ENCODE results near the gene TRAF3IP1.

TRAF3IP1 gene

DNA sequence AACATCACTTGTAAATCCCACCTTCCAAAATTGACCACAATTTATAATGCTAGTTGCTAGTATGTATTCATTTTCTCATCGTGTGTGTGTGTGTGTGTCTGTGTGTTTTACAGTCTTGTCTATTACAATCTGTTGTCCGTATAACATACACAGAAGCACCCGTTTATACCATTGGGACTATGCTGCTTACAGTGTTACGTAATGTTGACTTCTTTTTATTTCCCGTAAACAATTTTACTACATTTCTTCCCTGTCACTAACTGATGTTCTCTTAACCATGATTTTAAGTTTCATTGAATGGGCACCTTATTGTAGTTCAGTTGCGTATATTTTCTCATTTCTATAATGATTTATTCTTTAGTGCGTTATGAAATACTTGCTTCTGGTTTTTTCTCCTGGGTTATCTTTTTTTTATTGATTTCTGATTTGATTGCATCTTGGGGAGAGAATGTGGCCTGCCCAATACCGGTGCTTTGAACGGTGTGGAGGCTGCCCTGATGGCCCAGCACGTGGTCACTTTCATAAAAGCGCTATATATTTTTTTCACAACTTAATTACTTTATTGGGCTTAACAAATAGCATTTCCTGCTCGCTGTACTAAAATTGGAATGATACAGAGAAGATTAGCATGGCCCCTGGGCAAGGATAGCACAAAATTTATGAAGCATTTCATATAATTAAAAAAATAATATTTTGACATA lies 91.9 kb downstream of the TRAF3IP1 start:
- no peak for DNase-seq

DNA sequence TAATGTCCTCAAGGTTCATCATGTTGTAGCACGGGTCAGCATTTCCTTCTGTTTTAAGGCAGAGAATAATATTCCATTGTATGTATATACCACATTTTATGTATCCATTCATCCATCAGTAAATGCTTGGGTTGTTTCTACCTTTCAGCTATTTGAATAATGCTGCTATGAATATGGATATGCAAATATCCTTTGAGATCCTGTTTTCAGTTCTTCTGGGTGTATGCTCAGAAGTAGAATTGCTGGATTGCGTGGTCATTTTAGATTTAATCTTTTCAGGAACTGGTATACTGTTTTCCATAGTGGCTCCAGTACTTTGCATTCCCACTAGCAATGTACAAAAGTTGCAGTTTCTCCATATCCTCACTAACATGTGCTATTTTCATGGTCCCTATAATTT lies 93.0 kb downstream of the TRAF3IP1 start:
- no peak for DNase-seq

DNA sequence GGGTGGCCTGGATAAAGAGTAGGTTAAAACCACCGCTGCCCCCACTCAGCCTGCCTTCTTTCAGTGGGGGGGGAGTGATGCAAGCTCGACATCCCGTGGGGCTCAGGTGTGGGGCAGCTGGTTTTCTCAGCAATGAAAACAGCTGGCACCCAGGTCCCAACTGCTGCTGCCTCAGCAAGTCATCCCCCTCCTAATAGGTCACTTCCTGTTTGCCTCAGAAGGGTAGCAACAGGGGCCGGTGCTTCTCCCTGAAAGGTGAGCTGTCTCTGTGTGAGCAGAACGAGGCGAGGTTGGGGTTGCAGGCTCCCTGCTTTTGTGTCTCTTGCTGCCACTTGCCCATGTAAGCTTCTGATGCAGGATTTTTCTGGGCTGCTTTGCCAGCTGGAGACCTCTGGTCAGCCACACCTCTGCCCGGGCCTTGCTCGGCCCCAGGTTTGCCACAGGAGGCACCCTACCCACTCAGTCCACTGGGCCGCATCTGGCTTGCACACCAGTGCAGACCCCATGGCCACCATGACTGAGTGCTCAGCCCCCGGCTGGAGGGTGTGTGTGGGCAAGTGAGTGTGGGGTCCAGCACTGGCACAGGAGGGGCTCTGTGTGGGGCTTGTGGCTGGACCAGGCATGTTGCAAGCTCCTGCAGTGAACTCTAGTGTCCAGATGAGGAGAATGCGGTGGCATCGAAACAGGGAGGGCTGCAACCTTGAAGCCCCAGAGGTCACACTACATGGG lies 94.9 kb downstream of the TRAF3IP1 start:
- DNase-seq: no peak

DNA sequence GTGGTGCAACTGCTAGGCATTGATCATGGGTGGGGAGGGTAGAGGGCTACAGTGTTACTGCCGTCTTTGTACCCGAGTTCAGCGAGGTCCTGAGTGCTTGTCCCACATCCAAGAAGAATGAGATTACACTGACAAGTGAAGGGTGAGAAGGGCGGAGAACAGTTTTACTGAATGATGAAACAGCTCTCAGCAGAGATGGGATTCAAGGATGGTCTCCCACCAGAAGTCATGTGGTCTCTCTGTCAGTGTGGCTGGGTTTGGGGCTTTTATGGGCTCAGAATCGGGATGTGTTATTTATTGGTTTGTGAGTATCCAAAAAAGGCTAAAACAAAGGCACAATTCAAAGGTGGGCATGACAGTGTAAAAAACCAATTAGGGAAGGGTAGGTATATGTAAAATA lies 95.6 kb downstream of the TRAF3IP1 start:
- DNase-seq: no peak

DNA sequence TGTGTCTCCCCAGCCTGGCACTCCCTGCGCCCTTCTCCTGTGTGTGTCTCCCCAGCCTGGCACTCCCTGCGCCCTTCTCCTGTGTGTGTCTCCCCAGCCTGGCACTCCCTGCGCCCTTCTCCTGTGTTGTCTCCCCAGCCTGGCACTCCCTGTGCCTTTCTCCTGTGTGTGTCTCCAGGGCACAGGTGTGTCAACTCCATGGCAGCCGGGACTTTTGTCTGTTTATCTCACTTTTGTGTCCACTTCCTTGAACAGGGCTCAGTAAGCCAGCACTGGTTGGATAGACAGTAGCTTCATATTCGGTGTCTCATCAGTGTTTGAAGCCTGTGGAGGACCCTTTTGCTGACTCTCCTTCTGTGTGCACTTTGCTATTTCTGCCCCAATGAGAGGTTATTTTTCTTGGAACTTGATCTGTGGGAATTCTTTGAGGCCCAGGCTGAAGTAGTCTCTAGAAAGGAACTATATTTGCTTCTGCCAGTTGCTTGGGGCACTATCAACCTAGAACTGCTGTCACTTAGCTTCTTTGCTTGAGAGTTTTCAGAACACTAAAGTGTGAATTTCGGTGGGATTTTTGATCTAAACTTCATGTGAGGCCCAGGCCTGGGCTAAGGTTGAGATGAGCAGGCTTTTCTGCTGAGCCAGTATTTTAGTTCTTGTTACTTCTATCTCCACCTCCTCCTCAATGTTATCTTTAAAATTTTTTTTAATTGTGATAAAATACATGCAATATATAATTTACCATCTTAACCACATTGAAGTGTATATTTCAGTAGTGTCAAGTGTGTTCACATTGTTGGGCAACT lies 98.1 kb downstream of the TRAF3IP1 start:
- no peak for DNase-seq

DNA sequence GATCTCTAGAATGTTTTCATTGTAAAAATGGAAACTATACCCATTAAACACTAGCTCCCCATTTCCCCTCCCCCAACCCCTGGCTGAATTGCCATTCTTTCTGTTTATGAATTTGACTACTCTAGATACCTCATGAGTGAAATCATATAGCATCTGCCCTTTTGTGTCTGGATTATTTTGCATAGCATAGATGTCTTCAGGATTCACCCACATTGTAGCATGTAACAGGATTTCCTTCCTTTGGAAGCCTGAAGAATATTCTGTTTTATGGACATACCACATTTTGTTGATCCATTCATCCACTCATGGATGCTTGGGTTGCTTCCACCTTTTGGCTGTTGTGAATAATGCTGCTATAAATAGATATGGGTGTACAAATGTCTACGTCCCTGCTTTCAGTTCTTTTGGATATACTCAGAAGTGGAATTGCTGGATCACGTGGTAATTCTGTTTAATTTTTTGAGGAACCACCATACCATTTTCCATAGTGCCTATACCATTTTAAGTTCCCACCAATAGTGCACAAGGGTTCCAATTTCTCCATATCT lies 98.8 kb downstream of the TRAF3IP1 start:
- no peak for DNase-seq

DNA sequence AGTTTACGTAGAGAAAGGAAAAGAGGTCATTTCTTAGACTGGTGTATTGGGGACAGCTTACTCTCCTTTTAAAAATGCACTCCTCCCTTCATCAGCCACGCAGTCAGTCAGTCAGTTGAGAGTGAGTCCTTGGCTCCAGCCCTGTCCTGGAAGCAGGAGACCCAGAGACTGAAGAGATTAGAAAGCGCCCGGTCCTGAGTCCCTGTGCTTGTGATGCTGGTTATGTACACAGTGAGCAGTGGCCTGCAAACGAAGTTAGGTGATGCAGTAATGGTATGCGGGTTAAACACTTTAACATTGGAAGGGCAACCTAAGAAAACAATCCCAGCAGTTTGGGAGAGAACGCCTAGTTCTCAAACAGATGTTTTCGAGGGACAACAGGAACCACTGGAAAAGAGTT lies 100.1 kb downstream of the TRAF3IP1 start:
- no peak for DNase-seq

DNA sequence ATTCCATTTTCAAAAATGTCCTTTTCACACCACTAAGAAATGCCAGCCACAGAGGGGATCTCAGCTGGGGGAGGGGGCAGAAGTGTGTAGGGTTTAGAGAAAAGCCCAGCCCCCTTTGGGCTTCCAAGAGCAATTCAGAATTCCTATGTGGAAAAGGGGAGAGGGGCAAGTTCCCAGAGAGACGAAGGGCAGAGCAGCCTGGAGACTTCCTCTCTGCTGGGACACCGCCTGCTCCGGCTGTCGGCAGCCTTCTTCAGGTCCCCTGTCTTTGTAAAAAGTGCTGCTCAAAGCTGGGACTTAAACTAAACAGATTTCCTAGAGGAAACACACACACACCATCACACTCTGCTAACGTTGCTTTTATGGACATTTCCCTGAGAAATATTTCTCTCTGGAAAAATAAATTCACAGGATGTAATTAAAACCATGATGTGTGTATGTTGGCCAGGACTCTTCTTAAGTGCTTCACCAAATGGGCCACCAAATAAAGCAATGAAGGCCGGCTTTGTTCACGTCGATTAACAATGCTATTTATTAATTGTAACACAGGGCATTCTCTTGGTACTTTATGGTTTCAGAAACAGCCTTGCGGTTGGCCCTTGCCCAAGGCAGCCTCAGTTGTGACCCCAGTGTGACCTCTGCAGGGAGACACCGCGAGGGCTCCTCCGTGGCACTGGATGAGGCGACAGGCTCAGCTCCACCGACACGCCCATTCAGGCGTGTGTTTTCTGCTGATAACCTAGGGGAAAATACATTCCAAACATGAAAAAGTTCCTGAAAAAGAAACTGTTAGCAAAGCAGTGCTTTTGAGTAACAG lies 100.8 kb downstream of the TRAF3IP1 start:
- DNase-seq: no peak

DNA sequence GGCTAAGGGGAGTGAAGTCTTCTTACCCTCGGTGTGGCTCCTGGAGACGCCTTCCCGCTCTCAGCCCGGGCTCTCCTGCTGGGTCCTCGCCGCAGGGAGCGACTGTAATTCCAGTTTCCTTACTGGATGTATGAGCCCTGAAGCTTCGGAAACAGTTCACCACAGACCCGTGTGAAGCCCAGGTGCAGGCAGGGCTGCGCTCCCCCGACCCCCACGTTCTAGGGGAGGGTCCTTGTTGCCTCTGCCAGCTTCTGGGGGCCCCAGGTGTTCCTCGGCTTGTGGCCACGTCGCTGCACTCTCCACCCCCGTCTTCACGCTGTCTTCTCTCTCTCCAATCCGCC lies 101.3 kb downstream of the TRAF3IP1 start:
- no peak for DNase-seq

DNA sequence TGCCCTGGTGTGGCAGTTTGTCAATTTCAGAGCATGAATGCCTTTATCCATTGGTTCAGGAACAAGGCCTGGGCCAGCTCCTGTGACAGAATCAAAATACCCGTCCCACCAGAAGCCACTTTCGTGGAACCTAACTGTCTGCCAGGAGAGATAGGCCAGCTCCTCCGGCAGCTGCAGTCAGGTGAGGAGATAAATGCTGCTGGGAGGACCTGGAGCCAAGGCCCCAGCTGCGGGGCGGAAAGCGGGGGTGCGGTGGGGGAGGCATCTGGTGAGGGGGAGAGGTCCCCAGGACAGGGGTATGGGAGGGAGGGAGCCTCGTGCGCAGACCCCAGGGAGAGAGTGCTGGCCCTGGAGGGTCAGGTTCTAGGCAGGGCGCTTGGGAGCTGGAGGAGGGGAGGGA lies 102.0 kb downstream of the TRAF3IP1 start:
- no peak for DNase-seq

DNA sequence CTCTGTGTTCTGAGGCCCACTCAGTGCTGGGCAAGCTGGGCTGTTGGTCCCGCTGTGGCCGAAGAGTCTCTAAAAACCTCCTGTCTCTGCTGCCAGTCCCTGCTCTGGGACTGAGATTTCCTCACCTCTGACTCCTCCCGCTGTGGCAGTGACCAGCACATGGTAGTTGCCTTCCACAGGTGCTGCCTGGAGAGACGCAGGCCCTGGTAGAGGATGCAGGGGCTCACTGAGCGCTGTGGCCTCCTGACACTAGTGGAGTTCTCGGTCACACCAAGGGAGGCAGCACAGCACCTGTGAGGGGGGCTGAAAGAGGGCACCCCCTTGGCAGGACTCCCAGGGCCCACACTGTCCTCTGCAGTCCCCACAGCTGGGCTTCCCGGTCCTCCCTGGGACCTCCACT lies 102.6 kb downstream of the TRAF3IP1 start:
- DNase-seq: no peak

DNA sequence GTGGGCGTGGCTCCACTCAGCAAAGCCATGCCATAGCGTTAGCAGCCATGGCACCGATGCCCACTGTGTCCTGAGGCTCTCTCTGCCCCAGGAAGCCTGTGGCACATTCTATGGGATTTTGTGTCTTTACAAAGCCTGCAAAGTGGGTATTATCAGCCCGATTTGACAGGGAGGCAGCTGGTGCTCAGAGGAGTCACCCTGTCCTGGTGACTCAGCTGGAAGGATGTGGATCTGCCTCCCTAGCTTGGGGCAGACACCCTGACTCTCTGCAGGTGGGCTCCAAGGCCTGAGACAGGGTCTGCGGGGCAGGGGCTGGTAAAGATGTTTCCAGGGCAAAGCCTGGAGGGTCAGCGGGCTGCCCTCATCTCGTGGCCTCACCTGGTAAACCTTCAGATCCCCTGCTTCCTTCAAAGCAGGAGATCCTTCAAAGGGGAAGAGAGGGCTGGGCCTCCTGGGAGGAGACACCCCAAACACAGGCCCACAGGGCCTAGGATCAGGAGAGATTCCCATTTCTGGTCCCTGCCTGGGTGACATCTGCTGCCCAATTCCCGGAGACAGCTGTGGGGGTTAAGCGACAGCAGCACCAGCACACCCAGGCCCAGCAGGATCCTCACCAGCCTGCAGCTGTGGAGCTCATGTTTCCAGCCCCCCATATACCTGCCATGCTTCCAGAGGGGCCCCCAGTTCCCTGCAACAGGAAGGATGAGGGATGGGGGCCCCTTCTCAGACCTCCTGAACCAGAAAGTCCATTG lies 103.4 kb downstream of the TRAF3IP1 start:
- DNase-seq: no peak

DNA sequence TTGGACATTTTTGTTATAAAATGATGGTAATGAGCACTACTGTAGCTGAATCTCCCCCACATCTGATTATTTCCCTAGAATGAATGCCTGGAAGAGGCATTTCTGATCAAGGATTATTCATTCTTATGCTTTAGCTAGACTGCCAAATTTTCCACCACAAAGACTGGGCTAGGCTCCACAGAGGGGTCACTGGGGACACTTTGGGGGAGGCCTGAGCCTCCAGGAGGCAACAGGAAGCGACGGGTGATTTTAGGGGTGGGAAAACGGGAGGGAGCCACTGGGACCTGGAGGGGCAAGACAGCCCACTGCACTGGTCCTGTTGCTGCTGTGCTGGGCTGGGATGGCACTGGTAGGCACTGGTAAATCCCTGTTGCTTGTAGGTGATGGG lies 104.0 kb downstream of the TRAF3IP1 start:
- DNase-seq: no peak

DNA sequence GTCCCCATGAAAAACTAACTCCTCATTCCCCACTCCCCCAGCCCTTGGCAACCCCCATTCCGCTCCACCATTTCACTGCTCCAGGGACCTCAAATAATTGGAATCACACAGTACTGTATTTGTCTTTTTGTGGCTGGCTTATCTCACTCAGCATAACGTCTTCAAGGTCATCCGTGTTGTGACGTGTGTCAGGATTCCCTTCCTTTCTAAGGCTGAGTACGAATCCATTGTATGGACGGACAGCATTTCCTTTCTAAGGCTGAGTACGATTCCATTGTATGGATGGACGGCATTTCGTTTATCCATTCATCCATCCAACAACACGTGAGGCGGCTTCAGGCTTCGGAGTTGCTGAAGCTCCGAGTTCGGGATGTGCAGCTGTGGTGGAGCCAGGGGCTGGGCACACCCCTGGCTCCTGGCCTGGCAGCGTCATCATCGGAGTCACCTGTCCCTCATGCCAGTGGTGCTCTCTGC lies 105.2 kb downstream of the TRAF3IP1 start:
- DNase-seq: no peak

DNA sequence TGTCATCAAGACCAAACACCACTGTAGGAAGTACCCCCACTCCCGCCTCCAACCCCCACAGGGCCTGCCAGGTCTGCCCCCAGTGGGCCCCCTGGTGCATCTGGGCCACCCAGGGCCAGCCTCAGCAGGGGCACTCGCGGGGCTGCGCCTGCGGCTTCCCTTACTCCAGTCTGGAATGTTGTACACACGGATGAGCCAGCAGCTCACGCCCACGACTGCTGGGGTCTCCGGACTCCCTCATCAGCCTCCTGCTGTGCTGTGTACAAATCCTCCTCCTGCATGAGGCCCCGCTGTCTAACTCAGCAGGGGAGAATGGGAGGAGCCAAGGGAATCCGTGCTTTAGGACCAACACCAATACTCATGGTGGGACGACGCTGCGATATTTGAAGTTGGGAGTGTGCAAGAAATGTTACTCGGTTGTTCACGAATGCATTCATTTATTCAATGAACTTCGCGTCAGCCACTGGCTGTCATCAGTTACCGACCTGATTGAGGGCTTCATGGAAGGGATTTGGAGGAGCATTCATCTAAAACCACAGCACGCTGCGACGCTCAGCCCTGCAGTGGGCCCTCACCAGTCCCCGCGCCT lies 105.8 kb downstream of the TRAF3IP1 start:
- no peak for DNase-seq

DNA sequence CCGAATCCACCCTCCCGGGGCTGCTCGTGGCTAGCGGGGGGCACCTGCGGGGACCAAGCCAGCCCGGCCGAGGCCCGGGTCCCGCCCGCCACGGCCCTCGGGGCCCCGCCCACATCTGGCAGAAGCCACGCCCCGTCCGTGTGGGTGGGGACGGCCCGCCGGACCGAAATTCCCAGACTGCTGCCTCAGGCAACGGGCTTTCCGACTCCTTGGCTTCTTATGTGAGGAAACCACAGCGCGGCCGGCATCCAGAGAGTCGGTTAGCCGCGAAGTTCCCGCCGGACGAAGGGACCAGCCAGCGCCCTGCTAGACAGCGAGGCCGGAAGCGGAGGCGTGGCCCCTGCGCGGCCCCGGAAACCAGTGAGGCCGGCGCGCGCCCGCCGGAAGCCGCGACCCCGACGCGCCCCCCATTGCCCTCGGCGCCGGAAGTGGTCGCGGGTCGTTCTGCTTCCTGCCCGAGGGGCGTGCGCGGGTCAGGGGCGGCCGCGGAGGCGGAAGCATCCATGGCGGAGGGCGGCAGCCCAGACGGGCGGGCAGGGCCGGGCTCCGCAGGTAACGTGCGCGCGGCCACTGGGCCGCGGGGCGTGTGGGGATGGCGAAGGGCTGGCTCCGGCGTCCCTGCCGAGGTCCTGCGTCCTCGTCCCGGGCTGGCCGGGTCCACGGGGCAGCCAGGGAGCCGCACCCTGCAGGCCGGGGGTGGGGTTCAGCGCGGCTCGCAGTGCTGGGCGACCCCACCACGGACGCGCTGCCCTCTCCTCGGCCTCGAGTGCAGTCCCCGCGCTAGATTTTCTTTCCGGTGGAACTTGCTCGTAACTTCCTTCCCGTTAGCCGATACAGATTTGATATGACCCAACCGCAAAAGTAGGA lies 106.5 kb downstream of the TRAF3IP1 start, which contains the start of gene ASB1:
Gene ASB1, plus strand, starts transcription at position 360 of the 867 bp plus-strand sequence. Its CDS starts 144 bp downstream, at position 504.
- DNase-seq: peak; percentile 67

DNA sequence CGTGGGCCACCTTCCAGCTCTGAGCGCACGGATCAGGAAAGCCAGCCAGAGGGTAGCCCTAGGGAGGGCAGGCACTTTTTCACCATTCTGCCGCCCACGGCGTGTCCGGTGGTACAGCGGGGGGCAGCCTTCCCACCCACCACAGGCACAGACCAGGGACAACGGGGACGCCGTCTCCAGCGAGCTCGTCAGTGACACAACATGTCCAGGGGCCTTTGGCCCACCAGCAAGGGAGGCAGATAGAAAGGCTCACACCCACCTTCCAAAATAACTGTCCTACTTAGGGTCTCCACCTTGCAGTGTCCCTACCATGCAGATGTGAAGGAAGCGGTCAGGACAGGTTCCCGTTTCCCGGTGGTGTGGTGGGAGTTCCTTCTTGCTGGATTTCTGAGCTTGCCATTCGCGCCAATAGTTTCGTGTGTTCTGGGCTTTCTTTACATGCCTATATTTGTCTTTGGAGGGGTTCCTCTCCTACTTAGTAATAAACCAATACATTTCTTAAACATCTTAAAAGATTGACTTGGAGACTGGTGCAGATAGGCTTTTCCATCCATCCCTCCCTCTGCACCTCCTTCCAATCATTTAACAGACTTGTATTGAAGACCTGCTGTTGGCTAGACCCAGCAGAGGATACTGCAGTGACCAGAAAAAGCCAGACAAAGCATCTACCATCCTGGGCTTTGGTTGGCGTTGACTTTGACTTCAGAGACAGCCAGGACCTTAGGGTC lies 107.3 kb downstream of the TRAF3IP1 start:
- no peak for DNase-seq

DNA sequence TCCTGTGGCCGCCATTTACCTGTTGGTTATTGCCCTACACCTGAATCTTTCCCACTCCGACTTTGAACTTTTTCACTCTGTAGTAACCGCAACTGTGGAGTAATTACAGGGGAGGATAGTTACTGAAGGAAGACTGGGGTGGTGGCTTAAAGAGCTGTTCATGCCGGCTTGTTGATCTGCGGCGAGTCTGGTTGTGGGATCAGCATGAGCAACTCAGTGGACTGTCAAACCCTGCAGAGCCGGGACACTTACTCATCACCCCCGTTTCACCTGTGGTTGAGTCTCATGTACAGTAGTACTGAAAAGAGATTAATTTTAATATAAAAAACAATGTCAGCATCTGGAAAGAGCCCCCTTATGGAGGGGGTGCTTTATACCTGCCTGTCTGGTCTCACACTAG lies 108.5 kb downstream of the TRAF3IP1 start:
- no peak for DNase-seq

DNA sequence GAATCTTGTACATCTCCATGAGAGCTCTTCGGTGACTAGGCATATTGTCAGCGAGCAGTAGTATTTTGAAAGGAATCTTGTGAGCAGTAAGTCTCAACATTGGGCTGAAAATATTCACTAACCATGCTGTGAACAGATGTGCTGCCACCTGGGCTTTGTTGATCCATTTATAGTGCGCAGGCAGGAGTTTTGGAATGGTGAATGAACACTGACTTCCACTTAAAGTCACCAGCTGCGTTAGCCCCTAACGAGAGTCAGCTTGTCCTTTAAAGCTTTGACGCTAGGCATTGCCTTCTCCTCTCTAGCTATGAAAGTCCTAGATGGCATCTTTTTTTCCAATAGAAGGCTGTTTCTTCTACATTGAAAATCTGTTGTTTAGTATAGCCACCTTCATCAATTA lies 110.5 kb downstream of the TRAF3IP1 start:
- no peak for DNase-seq

DNA sequence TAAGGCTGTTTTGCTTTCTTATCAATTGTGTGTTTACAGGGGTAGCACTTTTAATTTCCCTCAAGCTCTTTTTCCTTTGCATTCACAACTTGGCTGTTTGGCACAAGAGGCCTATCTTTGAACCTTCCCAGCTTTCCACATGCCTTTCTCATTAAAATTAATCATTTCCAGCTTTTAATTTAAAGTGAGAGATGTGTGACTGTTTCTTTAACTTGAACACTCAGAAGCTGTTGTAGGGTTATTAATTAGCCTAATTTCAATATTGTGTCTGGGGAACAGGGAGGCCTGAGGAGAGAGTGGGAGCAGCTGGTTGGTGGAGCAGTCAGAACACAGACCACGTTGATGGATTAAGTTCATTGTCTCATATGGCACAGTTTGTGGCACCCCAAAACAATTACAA lies 111.1 kb downstream of the TRAF3IP1 start:
- no peak for DNase-seq

Measured in DMS79 treated with DMSO at 0.1 percent for 48 hours (cell line).